Stimulated activated CD4-positive, alpha-beta T cell treated with anti-CD3 and anti-CD28 coated beads, Interleukin-1b, Interleukin-23, amount 100 ng/mL, for 4 hours (primary cell): ENCODE measurements around the gene LY6G6F.
"Not testable (repeated sequence)": the region's sequence is repeated elsewhere in the genome, so short reads cannot be mapped to it uniquely, and the experiment has no call there.

Source experiments
- DNase-seq, 2 donors: peaks; one replicate each; pipeline ENCODE4 v3.0.0-alpha.2; 2020; ENCODE audit warnings: low read depth in 2 of 2

LY6G6F gene

DNA sequence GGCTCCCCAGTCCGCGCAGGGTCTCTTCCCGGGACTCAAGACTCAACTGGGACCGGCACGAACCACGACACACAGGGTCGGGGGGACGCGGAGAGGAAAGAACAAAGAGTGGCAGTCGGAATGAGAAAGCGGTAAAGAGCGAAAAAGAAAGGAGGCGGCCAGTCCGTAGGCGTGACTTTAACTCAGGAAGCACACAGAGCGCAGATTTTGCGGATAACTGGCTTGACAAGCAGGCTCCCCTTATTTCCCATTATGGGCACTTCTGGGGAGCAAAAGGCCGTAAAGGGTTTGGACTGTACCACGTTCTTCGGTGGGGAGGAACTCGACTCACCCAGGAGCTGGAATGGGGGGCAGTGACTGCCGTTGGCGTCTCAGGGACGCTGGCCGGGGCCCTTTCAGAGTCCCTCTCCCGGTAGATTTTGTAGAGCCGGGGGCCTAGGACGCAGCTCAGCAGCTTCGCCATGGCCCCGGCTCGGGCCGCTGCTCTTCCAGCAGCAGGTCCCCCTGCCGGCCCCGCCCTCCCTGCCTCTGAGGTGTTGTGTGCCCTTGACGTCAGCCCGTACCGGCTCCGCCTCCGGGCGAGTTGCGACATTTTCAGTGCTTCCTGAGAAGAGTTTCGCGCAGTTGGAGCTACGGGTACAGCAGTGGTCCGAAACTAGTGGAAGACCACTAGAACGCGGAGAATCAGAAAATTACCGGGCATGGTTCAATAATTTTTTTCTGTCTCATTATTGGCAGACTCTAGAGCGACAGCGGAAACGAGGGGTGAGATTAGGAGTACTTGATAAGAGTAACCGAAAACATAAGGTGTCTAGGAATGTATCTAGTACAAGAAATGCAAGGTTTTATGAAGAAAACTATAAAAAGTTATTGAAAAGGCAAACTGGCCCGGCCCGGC is 3.6 kb upstream of the LY6G6F start, which contains the start of gene ABHD16A:
Gene ABHD16A, minus strand, starts transcription at position 506 of the 898 bp plus-strand sequence. Its CDS starts 43 bp downstream, at position 463.
- peak; percentile 94 to 95 for DNase-seq

DNA sequence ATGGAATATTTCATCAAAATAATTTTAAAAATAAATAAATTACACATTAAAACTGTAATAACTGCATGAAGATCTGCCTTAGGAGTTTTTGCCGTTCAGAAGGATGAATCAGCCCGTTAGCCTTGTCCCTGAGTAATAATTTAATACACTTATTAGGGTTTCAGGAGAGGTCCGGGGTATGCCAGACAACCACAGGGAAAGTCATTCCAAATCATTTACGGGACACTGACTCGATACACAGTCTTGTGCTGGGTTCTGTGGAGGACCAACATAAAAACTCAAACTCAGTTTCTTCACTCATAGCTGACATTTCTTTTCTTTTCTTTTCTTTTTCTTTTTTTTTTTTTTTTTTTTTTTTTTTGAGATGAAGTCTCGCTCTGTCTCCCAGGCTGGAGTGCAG is 735 bp upstream of the LY6G6F start:
- no peak for DNase-seq

DNA sequence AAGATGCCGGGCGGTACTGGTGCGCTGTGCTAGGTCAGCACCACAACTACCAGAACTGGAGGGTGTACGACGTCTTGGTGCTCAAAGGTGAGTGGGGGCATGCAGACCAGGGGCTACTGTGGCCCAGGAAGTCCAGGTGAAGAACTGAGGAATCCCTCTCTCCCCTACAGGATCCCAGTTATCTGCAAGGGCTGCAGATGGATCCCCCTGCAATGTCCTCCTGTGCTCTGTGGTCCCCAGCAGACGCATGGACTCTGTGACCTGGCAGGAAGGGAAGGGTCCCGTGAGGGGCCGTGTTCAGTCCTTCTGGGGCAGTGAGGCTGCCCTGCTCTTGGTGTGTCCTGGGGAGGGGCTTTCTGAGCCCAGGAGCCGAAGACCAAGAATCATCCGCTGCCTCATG is 1.0 kb downstream of the LY6G6F start:
- DNase-seq: no peak

DNA sequence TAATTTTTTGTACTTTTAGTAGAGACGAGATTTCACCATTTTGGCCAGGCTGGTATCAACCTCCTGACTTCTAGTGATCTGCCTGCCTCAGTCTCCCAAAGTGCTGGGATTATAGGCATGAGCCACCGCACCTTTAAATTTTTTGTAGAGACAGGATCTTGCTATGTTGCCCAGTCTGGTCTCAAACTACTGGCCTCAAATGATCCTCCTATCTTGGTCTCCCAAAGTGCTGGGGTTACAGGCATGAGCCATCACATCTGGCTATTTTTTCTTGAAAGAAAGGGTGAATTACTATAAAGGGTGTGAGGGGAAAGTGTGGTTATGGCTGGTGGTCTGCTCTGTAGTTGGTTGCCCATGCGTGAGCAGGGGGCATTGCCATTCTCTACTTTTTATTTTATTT is 1.6 kb downstream of the LY6G6F start:
- DNase-seq: no peak

DNA sequence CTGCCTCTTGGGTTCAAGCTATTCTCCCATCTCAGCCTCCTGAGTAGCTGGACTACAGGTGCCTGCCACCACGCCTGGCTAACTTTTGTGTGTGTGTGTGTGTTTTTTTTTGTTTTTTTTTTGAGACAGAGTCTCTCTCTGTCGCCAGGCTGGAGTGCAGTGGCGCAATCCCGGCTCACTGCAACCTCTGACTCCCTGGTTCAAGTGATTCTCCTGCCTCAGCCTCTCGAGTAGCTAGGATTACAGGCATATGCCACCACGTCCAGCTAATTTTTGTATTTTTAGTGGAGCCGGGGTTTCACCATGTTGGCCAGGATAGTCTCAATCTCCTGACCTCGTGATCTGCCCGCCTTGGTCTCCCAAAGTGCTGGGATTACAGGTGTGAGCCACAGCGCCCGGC is 2.5 kb downstream of the LY6G6F start:
- not testable (repeated sequence) for DNase-seq

DNA sequence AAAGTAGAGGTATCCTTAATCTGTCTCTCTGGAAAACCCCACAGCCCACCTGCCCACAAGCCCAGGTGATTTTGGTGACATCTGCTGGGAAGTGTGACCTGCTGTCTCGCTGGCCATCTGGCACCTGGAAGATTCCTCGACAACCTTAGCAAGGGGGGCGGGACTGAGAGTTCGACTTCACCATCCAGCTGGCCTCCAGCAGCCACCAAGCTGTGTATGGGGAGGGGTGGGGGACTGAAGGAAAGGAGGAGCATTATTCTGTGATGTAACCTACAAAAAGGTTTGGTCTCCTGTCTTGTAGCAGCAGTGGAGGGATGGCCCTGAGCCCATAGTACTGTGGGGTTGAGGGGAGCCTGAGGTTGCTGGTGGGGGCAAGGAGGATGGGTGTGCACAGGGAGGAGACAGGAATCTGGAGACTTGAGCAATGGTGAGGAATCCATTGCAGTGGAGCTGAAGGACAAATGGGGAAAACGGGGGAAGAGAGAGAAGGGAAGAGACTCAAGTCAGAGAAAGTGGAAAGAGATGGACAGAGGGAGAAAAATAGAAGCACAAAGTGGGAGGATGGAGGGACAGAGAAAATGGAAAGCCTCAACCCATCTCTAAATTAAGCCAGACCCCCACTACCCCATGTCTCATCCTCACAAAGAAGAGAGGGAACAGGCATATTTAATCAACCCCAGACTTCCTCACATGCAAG is 4.0 kb downstream of the LY6G6F start:
- no peak for DNase-seq

DNA sequence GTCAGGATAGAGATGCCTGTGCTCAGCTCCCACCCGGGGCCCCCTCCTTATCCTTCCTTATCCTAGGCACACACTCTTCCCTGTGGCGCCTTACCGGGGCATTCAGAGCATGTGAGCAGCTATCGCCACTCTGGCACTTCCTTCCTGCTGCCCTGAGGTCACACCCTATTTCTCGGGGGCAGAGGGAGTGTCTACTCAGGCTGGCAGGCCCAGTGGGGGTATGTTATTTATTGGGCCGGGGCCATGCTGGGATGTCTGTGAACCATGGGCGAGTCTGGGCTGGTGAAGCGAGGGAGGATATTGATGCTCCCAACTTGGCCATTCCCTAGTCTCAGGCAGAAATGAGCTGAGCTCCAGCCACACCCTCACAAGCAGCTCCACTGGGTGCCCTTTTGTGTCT is 4.6 kb downstream of the LY6G6F start:
- no peak for DNase-seq

DNA sequence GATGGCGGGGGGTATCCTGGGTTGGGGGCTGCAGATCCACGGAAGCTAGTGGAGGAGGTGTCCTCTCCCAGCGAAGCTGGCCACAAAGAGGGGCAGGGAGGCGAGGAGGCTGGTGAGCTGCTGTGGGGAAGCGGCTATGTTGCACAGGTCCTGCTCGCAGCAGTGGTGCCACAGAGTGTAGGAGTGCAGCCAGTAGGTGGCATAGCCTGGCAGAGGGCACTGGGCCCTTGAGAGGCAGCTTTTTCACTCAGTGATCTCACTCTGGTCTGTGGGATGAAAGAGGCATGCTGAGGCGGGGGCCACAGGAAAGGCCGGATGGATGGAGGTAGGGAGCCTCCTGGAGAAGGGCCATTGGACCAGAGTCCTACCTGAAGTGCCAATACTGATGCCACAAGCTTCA is 5.6 kb downstream of the LY6G6F start:
- no peak for DNase-seq

DNA sequence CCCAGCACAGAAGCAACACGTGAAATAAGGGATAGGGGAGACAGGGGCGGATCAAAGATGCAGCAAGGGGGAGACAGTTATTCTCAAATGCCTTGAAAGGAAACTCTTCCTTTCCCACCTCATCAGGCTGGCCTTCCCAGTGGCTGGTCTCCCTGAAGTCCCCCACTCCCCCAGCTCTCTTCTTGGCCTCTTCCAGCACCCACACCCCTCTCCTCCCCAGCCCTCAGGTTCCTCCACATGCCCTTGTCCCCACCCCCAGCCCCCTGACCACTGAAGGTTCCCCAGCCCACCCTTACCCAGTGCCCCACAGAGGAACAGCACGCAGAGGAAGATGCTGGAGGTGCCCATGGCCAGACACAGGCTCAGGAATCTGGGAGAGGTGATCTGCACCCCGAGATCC is 6.8 kb downstream of the LY6G6F start:
- no peak for DNase-seq

DNA sequence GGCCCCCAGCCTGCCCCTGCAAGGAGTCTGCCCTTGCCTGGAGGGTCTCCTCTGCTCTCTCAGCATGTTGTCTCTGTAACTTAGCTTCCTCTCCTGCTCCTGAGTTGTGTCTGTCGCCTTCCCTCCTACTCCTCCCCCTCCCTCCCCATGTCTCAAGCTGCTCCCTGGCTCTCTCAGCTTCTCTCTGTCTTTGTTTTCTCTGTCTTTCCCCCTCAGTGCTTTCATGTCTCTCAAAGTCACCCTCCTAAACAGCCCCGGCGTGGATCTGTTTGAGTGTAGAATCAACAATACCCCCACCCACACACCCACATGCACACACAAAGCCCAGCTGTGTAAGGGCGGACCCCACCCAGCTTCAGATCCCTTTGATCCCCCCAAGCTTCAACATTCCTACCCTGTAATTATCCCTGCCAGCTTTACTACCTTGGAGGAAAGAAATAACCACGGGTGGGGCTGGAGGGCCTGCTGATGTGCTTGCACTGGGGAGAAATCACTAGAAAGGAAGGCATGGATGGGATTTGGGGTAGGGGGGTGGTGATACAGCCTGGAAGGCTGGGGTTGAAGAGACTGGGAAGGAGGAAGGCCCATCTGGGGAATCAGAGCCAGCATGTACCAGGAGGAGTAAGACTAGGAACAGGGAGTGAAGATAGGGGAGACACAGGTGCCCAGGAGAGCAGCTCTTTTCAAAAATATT is 7.5 kb downstream of the LY6G6F start:
- DNase-seq: no peak

DNA sequence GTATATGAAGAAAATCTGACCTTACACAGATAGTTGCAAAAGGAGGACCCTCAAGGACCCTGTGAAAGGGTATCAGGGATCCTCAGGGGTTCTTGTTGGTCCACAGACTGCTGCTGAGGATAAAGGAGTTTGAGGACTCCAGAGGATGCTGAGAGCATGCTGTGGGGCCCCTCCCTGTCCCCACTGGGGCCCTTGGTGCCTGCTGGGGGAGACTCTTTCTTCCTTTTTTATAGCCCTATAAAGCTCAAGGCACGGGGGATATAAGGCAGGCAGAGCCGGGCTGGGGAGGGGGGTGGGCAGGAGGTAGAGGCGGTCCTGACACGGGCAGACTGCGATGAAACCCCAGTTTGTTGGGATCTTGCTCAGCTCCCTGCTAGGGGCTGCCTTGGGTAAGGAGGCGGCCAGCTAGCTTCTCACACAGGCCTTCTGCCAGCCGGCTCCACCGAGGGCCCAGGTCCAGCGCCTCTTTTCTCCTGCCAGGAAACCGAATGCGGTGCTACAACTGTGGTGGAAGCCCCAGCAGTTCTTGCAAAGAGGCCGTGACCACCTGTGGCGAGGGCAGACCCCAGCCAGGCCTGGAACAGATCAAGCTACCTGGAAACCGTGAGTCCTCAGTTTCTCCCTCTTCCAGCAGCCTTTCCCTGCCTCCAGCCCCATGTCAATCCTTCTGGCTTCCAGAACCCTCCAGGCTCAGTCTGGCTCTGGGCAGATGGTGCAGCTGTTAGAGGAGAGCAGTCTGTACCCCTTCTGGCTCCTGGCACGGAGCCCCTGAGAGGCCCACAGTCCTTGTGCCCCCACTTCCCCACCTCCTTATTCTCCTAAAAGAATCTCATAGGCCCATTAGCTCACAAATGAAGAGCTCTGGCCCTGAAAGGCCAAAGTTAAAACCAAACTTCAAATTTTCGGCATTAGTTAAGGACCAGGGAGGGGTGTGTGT is 8.6 kb downstream of the LY6G6F start, which contains the start of gene LY6G6D:
Gene LY6G6D, plus strand, starts transcription at position 327 of the 937 bp plus-strand sequence. Its CDS starts 8 bp downstream, at position 335.
- no peak for DNase-seq

DNA sequence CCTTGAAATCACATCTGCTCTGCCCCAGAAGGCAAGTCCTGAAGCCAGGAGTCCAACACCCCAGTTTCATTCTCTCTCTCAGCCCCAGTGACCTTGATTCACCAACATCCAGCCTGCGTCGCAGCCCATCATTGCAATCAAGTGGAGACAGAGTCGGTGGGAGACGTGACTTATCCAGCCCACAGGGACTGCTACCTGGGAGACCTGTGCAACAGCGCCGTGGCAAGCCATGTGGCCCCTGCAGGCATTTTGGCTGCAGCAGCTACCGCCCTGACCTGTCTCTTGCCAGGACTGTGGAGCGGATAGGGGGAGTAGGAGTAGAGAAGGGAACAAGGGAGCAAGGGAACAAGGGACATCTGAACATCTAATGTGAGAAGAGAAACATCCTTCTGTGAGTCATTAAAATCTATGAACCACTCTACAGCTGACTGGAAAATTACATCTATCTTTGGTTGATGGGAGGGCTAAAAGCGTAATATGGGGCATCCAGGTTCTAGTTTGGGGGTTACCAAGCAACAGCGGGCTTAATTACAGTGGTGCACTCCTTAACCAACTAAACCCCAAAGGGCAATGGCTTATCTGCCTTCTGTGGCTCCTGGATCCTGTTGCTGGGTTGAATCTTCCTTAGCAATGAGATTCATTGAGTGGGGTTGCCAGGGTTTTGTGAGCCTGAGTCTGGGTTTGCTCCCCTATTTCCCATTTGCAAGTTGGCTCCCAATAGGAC is 11.0 kb downstream of the LY6G6F start:
- DNase-seq: no peak

DNA sequence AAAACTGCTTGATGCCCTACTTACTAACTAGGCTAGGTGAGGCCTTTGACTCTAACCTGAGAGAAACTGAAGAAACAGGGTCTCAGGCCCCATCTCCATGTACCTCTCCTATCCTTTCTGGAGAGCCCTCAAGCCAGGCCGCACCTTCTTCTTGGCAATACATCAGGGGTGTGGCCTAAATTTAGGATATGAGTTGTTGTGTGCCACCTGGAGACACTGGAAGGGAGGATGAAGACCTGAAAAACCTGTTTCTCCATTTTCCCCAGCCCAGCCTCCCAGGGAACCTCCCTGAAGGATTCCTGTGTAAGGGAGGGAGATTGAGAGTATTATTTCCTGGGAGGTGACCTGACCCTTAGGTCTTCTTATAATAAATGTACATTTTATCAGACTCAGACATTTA is 11.6 kb downstream of the LY6G6F start:
- no peak for DNase-seq

DNA sequence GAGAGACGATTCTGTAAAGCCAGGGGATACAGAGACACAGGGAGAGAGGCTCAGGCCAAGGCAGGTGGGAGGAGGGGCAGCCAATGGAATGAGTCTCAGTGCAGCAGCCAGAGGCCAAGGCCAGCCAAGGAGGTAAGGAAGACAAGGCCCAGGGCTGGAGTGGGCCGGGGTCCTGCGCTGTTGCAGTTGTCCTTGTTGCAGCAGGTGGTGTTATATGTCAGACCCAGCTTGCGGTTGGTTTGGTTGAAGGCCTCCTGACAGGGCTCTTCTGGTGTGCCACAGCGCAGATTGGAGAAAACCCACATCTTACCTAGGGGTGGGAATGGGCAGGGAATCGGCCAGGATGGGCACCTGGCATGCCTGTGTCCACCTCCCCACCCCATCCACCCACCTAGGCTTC is 12.3 kb downstream of the LY6G6F start:
- no peak for DNase-seq

DNA sequence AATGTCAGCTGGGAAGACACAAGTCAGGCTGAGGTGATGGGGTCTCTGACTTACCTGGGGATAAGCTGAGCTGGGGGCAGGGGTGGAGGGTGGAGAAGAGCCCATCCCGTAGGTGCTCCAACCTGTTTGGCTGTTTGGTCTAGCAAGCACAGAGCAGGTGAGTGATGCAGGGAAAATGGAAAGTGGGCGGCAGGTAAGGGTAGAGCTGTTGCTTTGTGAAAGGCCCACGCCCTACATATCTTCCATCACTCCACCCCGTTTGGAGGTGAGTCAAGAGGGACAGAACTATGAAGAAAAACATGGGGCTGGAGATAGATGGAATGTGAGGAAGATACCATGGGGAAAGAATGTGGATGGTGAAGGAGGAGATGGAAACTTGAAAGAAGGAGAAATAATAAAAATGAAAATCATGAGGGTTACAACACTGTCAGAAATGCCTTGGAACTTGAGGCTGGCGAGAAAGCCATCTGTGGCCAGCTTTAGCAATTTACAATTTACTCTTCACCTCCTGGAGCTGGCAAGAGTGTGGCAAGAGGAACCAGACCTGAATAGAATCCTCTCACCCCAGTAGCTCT is 13.6 kb downstream of the LY6G6F start:
- no peak for DNase-seq

DNA sequence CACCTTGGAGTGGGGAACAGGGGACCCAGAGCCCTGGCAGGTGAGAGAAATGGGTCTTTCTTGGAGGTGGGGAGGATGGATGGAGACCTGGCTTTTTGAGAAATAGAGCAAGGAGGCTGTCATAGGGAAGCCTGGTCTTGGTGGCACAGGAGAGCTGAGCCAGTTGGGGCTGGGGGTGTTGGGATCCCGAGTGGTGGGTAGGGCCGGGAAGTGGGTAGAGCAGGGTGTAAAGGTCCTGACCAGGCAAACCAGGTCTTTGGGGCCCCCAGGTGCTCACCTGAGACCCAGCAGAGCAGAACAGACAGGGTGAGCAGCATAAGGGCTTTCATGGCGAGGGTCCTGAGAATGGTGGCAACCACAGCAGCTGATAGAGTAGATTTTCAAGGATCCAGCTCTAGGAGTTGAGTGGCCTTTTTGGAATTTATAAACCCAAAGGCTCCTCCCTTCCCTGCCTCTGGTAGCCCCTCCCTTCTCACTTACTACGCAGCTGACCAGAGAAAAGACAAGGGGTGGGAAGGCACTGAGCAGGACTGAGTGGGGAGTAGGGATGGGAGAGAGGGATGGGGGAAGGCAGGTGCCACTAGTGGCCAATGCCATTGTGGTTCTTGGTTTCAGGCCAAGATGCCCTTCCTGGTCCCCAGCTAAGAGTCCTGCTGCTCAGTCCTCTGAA is 14.8 kb downstream of the LY6G6F start, which contains the start of gene LY6G6C:
Gene LY6G6C, minus strand, starts transcription at position 396 of the 670 bp plus-strand sequence. Its CDS starts 67 bp downstream, at position 329.
- DNase-seq: no peak

DNA sequence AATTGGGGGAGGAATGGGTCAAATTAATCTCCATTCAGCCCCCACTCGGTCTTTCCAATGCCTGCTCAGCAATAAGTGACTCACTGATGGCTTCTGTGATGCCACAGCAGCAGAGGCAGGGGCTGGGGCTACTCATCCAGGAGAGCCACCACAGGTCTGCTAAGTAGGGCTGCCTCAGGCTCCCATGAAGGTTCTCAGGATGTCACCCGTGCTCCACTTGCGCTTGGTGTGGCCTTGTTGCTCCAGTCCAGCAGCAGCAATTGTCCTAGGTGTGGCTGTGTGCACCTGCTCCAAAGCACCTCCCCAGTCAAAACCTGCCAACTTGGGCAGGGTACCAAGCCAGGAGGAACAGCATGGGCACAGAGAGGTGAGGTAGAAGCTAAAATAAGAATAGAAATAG is 15.5 kb downstream of the LY6G6F start:
- no peak for DNase-seq

DNA sequence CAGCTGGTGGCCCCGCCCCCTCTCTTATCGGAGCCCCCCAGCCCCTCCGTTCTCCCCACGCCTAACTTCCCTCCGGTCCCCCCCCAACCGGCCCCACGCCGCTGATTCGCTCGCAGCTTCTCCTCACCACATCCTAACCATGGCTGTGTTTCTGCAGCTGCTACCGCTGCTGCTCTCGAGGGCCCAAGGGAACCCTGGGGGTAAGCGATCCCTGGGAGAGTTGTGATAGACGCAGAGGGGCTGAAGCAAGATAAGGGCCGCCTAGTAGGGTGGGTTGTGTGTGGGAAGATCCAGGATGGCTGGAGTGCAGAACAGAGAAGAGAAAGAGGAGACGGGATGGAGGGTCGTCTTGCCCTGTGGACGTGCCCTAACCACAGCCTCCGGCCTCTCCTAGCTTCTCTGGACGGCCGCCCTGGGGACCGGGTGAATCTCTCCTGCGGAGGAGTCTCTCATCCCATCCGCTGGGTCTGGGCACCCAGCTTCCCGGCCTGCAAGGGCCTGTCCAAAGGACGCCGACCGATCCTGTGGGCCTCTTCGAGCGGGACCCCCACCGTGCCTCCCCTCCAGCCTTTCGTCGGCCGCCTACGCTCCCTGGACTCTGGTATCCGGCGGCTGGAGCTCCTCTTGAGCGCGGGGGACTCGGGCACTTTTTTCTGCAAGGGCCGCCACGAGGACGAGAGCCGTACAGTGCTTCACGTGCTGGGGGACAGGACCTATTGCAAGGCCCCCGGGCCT is 16.7 kb downstream of the LY6G6F start, which contains the start of gene MPIG6B:
Gene MPIG6B, plus strand, starts transcription at position 129 of the 735 bp plus-strand sequence. Its CDS starts 11 bp downstream, at position 140.
- no peak for DNase-seq
